ENCODE measurements around the gene TMED10. TPM values are rescaled to one million over a fixed set of nuclear protein-coding genes. Genes with fewer than 3 reads are reported as not detected.
"Not testable (repeated sequence)": the region's sequence is repeated elsewhere in the genome, so short reads cannot be mapped to it uniquely, and the experiment has no call there.

TMED10 gene
- total RNA-seq, 4 donors from 2014 or later, result 189 to 372 (median 341) TPM

DNA sequence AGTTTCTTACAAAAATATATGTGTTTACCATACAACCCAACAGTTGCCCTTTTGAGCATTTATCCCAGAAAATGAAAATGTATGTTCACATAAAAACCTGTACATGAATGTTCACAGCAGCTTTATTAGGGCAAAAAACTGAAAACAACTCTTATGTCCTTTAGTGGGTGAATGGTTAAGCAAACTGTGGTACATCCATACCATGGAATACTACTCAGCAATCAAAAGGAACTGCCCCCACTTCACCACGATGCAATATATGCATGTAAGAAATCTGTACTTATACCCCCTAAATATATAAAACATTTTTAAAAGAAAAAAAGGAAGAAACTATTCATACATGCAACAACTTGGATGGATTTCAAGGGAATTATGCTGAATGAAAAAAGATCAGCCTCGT is 42.8 kb downstream of the TMED10 start:
- TF ChIP-seq, protein P1, sequence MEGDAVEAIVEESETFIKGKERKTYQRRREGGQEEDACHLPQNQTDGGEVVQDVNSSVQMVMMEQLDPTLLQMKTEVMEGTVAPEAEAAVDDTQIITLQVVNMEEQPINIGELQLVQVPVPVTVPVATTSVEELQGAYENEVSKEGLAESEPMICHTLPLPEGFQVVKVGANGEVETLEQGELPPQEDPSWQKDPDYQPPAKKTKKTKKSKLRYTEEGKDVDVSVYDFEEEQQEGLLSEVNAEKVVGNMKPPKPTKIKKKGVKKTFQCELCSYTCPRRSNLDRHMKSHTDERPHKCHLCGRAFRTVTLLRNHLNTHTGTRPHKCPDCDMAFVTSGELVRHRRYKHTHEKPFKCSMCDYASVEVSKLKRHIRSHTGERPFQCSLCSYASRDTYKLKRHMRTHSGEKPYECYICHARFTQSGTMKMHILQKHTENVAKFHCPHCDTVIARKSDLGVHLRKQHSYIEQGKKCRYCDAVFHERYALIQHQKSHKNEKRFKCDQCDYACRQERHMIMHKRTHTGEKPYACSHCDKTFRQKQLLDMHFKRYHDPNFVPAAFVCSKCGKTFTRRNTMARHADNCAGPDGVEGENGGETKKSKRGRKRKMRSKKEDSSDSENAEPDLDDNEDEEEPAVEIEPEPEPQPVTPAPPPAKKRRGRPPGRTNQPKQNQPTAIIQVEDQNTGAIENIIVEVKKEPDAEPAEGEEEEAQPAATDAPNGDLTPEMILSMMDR (IDR thresholded peaks at IDR 0.05), result no peak
- ATAC-seq (ENCODE audit: low FRiP score), result no peak
- no peak for DNase-seq (ENCODE audit: low spot score)

DNA sequence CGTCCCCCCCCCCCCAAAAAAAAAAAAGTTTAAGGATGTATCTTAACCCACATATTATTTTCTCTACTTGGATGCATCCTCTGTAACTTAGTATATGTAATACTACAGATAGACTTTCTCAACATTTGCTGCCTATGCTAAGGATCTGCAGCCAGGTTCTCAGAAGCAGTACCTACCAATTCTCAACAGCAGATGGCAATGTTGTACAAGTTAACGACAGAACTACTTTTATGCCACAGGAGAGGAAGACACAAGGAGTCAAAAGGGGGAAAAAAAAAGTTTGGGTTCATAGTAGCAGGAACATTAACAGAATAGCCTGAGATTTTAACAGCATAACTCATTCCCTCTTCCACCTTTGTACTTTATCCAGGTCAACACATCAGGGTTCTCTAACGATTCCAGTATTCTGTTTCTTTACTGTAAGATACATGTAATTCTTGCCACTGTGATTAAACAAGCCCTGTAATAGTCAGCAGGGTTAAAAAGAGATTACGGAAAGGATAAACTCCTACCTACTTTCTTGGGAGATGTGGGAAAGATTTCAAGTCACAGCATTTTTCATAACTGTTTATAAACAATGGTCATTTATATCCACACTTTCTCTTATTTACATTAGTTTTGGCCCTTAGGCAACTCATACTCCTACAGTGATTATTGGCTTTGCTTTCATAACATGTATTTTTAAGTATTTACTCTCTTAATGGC is 43.9 kb downstream of the TMED10 start:
- TF ChIP-seq, protein P1 (IDR thresholded peaks at IDR 0.05), result peak in 2 of 3 donors; percentile 41
- DNase-seq (ENCODE audit: low spot score) (no peak), ATAC-seq (ENCODE audit: low FRiP score) (peak; percentile 71)

DNA sequence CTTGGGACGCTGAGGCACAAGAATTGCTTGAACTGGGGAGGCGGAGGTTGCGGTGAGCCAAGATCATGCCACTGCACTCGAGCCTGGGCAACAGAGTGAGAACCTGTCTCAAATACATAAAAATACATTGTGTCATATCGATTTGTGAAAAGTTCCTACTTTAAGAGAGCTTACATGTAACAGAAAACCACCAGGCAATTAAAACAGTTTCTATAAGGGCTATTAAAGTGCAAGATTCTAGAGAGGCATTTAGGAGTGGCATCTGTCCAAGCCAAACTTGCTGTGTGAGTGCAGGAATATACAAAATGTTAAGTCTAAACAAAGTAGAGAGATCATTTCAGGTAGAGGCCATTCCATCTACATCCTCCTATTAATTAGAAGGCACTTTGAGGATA is 47.8 kb downstream of the TMED10 start:
- no peak for DNase-seq (ENCODE audit: low spot score)
- no peak for ATAC-seq (ENCODE audit: low FRiP score)
- TF ChIP-seq, protein P1 (IDR thresholded peaks at IDR 0.05), result no peak

GRCh38 chr14:75127903-75128595 is 48.4 kb downstream of the TMED10 start:
- DNase-seq (ENCODE audit: low spot score) (no peak), ATAC-seq (ENCODE audit: low FRiP score) (no peak)
- TF ChIP-seq, protein P1 (IDR thresholded peaks at IDR 0.05), result no peak

DNA sequence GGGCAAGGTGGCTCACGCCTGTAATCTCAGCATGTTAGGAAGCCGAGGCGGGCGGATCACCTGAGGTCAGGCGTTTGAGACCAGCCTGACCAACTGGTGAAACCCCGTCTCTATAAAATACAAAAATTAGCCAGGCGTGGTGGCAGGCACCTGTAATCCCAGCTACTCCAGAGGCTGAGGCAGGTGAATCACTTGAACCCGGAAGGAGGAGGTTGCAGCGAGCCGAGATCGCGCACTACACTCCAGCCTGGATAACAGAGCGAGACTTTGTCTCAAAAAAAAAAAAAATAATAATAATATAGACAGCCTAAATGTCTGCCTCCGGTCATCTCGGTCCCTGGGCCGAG is 49.0 kb downstream of the TMED10 start:
- not testable (repeated sequence) for ATAC-seq (ENCODE audit: low FRiP score); DNase-seq (ENCODE audit: low spot score)

GRCh38 chr14:75126679-75127473 is 49.5 kb downstream of the TMED10 start, which contains the start of gene NEK9:
NEK9 (minus strand) TSS chr14:75127048; CDS start chr14:75126921, 127 bp downstream.
- ATAC-seq (ENCODE audit: low FRiP score), result peak; percentile 79
- TF ChIP-seq, protein P1 (IDR thresholded peaks at IDR 0.05), result no peak
- peak; percentile 79 for DNase-seq (ENCODE audit: low spot score)

DNA sequence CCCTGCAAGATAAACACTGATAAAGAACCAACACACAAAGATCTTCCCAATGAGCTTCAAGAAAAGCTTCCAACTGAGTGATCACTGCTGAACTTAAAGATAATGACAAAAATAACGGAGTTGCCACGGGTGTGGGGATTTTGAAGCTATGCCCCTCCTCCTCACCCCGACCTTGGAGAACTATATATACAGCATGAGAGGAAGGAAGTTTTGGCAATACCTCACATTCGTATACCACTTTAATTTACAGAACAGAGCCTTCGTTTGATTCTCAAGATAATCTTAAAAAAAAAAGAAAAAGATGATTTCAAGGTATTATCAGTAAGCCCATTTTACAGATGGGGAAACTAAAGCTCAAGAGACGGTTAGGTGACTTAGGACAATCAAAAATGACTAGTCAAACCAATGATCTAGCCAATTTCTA is 50.3 kb downstream of the TMED10 start:
- no peak for DNase-seq (ENCODE audit: low spot score)
- TF ChIP-seq, protein P1 (IDR thresholded peaks at IDR 0.05), result no peak
- no peak for ATAC-seq (ENCODE audit: low FRiP score)
